Stimulated activated CD4-positive, alpha-beta T cell treated with anti-CD3 and anti-CD28 coated beads, TNF-alpha, amount 100 ng/mL, for 4 hours (primary cell): ENCODE measurements around the gene SLC16A14.
"Not testable (repeated sequence)": the region's sequence is repeated elsewhere in the genome, so short reads cannot be mapped to it uniquely, and the experiment has no call there.

Experiments used
- DNase-seq, 3 experiments: peaks; one replicate each; pipeline ENCODE4 v3.0.0-alpha.2; 2020; ENCODE audit warnings: low read depth in 3 of 3

SLC16A14 gene

DNA sequence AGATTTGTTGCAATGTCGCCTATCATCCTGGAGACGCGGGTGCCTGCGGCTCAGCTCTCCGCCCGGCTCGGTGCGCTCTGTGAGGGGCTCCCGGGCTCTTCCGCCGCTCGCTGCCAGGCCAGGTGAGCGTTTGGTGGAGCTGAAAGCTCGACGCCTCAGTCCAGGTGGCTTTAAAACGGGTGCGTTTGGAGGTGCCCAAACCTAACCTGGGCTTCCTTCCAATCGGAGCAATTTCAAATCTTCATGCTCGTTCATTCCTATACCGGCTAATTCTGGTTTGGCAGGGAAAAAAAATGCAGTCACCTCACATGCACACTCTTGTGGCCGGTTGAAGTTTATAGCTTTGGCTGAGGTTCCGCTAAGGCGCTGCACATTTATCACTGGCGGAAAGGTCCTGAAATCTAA is at the start of gene SLC16A14:
Gene SLC16A14 (minus strand): TSS at position 274 of the 405 bp plus-strand sequence. CDS start 9,572 bp downstream, outside the sequence.
- no peak for DNase-seq

DNA sequence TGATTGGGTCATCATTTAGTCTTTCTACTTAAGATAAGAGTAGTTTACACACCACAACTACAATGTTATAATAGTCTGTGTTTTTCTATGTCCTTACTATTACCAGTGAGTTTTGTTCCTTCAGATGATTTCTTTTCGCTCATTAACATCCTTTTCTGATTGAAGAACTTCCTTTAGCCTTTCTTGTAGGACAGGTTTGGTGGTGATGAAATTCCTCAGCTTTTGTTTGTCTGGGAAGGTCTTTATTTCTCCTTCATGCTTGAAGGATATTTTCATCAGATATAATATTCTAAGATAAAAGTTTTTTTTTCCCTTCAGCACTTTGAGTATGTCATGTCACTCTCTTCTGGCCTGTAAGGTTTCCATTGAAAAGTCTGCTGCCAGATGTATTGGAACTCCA is 38.0 kb upstream of the SLC16A14 start:
- DNase-seq: no peak

DNA sequence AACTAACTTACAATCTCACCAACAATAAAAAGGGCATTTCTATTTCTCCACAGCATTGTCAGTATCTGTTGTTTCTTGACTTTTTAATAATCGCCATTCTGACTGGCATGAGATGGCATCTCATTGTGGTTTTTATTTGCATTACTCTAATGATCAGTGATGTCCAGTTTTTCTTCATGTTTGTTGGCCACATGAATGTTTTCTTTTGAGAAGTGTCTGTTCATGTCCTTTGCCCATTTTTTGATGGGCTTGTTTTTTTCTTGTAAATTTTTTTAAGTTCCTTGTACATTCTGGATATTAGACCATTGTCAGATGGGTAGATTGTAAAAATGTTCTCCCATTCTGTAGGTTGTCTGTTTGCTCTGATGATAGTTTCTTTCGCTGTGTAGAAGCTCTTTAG is 33.2 kb upstream of the SLC16A14 start:
- DNase-seq: not testable (repeated sequence)

GRCh38 chr2:230097841-230098240 is 29.1 kb upstream of the SLC16A14 start:
- no peak for DNase-seq

- no peak for DNase-seq
Measured at GRCh38 chr2:230097424-230097823, 28.7 kb upstream of the SLC16A14 start.

GRCh38 chr2:230090967-230091366 is 22.2 kb upstream of the SLC16A14 start:
- DNase-seq: no peak

DNA sequence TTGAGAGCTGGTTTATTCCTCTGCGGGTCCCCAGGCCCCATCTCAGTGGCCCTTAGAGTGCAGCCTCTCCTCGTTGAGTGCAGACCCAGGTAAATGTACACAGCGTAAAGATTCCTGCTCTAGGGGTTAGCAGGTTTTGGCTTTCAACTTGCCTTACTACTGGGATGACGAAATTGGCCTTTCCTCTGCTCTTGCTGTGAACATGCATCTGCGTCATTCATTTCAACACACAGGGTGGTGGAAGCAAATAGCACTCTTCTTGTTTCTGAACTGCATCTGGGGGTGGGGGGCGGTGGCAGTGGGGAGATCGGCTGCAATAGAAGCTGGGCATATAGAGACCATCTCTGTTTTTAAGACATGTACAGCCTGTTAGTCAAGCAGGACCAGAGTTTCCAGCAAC is 16.5 kb upstream of the SLC16A14 start:
- DNase-seq: no peak

GRCh38 chr2:230077851-230078547 is 9.3 kb upstream of the SLC16A14 start:
- DNase-seq: no peak

GRCh38 chr2:230076819-230077218 is 8.1 kb upstream of the SLC16A14 start:
- no peak for DNase-seq

DNA sequence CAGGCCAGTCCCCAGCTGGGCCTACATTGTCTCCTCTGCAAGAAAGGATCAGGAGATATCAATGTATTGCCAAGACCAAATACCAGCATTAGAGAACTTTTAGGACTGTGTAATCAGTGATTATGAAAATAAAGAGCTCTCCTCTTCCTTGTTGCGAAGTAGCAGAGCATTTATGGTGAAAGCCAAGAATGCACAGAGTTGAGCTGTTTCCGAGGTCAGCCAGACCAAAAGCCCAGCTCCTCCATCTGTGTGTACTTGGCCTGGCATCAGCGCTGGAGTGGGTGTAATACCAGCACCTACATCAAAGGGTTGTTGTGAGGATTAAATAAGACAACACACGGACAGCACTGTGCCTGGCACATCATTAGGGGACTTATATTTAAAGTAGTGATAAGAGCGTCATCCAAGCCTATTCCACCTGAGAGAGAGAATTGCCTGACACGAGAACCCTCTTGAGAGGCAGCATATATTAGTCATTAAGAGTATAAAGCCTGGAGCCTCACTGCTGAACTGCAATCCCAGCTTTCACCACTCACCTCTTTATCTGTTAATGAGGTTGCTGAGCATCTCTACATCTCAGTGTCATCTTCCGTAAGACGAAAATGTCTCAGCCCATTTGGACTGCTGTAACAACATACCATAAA is 7.4 kb upstream of the SLC16A14 start:
- DNase-seq: no peak

GRCh38 chr2:230071421-230071820 is 2.7 kb upstream of the SLC16A14 start:
- DNase-seq: no peak

- no peak for DNase-seq
Measured at GRCh38 chr2:230069402-230069801, 678 bp upstream of the SLC16A14 start.

- DNase-seq: peak in 1 of 3 experiments; percentile 28
Measured at GRCh38 chr2:230068016-230068650, 591 bp downstream of the SLC16A14 start.

DNA sequence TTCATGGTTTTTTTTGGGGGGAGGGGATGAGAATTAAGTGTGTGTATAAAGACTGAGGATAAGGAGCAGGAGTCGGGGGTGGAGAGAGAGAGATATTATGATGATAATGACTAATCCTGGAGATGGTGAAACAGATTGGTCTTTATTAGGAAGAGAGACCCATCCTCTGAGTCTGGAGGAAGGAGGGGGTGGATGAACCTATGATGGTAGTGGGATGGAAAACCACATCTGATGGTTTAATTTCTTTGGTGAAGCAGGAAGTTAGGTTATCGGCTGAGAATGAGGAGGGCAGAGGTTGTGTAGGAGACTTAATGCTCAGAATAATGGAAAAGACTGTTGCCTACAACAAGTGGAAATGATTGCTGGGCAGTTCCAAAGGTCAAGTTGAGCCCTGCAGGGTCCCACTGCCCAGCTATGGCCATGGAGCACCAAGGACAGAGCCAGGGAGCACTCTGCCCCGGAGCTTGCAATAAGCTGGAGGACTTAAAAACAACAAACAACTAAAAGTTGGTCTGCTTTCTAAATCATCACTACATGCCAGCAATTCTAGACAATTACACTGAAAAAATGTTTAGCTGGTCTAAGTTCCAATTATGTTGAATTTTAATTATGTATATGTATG is 7.9 kb downstream of the SLC16A14 start:
- DNase-seq: no peak

DNA sequence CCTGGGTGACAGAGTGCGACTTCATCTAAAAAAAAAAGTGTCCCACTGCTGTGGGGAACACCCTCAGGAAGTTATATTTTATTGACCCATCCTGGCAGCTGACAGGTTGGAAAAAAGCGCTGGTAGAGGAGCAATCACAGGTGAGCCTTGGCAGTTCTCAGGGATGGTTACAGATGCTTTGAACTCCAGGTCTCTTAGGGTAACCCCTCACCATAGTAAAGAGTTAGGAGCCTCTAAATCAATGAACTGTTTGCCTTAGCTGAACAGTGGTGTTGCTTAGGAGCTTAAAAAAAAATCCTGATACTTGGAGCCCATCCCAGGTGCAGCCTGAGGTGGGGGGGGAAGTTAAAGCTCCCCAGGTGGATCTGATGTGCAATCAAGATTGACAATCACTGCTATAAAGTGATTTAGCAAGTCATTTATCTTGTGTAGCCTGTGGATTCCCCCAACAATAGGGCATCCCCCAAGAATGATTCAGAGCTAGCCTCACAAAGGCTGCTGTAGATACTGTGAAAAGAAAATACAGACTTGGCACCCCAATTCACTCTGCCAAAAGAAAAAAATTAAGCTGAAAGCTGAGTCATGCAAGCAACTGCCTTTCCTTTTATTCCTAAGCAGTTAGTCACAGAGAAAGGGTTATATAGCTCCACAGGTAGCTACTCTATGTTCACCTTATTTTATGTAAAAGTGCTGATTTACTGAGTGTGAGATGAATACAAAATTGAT is 14.8 kb downstream of the SLC16A14 start:
- no peak for DNase-seq

GRCh38 chr2:230052299-230052698 is 16.4 kb downstream of the SLC16A14 start:
- DNase-seq: no peak

DNA sequence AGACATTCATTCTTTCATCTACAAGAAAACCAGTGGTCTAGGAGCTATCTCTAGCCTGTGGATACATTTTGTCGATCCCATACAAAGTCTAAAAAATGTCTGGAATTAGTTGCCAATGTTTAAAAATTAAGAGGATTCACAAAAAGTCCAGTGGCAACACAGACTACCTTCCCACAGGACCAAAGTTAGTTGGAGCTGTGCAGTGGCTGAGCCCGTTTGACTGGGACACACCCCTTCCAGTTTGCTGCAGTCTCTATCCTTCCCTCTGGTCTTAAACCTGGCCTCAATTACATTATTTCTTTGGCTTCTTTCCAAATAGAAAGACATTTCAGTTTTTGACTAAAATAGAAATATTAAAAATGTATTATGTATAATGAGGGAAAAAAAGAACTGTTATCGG is 18.6 kb downstream of the SLC16A14 start:
- no peak for DNase-seq

- DNase-seq: no peak
Measured at GRCh38 chr2:230048010-230048671, 20.6 kb downstream of the SLC16A14 start.

DNA sequence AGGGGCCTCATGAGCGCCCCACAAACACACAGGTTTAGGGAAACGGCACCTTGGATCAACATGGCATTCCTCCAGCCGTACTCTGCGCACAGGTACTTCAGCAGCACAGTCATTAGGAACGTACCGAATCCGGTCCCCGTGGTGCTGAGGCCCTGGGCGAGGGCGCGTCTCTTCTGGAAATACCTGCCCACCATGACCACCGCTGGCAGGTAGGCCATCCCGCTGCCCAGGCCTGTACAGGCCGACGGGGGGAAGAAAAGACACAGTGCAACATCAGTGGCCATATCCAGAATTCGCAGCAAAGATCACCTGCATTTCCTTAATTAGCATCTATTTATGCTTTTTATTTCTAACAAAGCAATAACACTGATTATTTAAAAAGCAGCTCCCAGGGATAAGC is 22.2 kb downstream of the SLC16A14 start:
- DNase-seq: no peak

DNA sequence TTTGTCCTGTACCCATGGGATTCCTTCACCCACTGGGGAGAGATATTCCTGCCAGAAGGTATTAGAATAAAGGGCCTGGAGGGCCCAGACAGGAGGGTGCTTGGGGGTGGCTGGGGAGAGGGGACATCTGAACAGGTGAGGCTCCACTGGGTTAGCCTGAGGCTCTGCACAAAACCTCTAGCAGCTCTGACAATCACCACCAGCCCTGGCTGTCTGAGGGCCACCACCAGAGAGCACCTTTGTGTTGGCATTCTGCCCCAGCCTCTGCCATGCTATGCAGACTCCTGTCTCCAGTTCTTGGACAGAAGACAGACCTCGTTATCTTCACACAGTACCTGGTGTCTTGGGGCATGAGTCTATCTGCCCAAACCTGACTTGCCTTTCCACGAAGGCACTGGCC is 25.3 kb downstream of the SLC16A14 start:
- no peak for DNase-seq

GRCh38 chr2:230043025-230043424 is 25.7 kb downstream of the SLC16A14 start:
- DNase-seq: no peak
